Transverse colon (tissue), 4 donors: ENCODE results near the gene STX10.
"Not testable (repeated sequence)": the region's sequence is repeated elsewhere in the genome, so short reads cannot be mapped to it uniquely, and the experiment has no call there.

Source experiments
- CTCF ChIP-seq, 5 experiments: fragments of 200-600 bp in 3 of 5; fragments of 450-650 bp in 2 of 5; sonication (generic) in 3 of 5; IDR thresholded peaks; 1 replicate in 2 of 5; 2 replicates in 3 of 5; pipeline ENCODE4 v1.5.1; 2016 to 2017; ENCODE audit warnings: antibody characterized with exemption in 5 of 5, inconsistent platforms in 3 of 5, mild to moderate bottlenecking in 2 of 5, moderate library complexity in 1 of 5
- POLR2A ChIP-seq: fragments of 450-650 bp; IDR thresholded peaks from one replicate; pipeline ENCODE4 v1.6.1; 2016; ENCODE audit warnings: antibody characterized with exemption, mild to moderate bottlenecking, moderate library complexity
- POLR2AphosphoS5 ChIP-seq, 3 donors: sonication (generic); formaldehyde crosslinking; IDR thresholded peaks; one replicate each; pipeline ENCODE4 v1.6.1; 2016; ENCODE audit warnings: antibody characterized with exemption in 3 of 3

GRCh38 chr19:13149173-13149627, 975 bp downstream of the STX10 start:
- TF ChIP-seq CTCF (IDR thresholded peaks at IDR 0.05); POLR2AphosphoS5 (IDR thresholded peaks at IDR 0.05); POLR2A: not testable (repeated sequence)
